Sigmoid colon (tissue), 7 donors: ENCODE data around the gene THOC1. TPM values are rescaled to one million over a fixed set of nuclear protein-coding genes. Genes with fewer than 3 reads are reported as not detected.

Experiments
- DNase-seq: peaks from one replicate; pipeline ENCODE4 v3.0.0-alpha.2; 2019
- H3K27ac ChIP-seq, 4 donors: fragments of 200-600 bp; sonication (generic); one replicate each; pipeline ENCODE4 v1.5.1; 2016 to 2019; ENCODE audit warnings: mild to moderate bottlenecking in 1 of 4
- H3K27me3 ChIP-seq, 3 donors: fragments of 200-600 bp; sonication (generic); one replicate each; pipeline ENCODE4 v1.5.1; 2019; ENCODE audit warnings: mild to moderate bottlenecking in 1 of 3
- H3K36me3 ChIP-seq, 4 donors: fragments of 200-600 bp; sonication (generic); one replicate each; pipeline ENCODE4 v1.5.1; 2016 to 2019
- H3K4me1 ChIP-seq, 4 donors: fragments of 200-600 bp; sonication (generic); one replicate each; pipeline ENCODE4 v1.5.1; 2017 to 2019
- H3K4me3 ChIP-seq, 4 donors: fragments of 200-600 bp; sonication (generic); one replicate each; pipeline ENCODE4 v1.5.1; 2017 to 2019; ENCODE audit warnings: mild to moderate bottlenecking in 2 of 4, moderate library complexity in 1 of 4
- H3K9me3 ChIP-seq, 4 donors: fragments of 200-600 bp in 3 of 4; sonication (generic) in 3 of 4; one replicate each; pipeline versions ENCODE4 v1.5.1 to v1.6.1; 2013 to 2019
- CTCF ChIP-seq, 4 experiments: fragments of 450-650 bp in 3 of 4; fragments of 200-600 bp in 1 of 4; IDR thresholded peaks; one replicate each; pipeline ENCODE4 v1.5.1; 2016 to 2019; ENCODE audit warnings: antibody characterized with exemption in 4 of 4, mild to moderate bottlenecking in 3 of 4, moderate library complexity in 2 of 4
- EP300 ChIP-seq, 4 donors: sonication (generic); formaldehyde crosslinking; IDR thresholded peaks; one replicate each; pipeline ENCODE4 v1.6.1; 2017; ENCODE audit warnings: antibody characterized with exemption in 4 of 4
- POLR2A ChIP-seq, 2 donors: fragments of 450-650 bp; IDR thresholded peaks; one replicate each; pipeline ENCODE4 v1.6.1; 2016; ENCODE audit warnings: antibody characterized with exemption in 2 of 2, mild to moderate bottlenecking in 2 of 2, moderate library complexity in 2 of 2
- POLR2AphosphoS5 ChIP-seq, 4 donors: sonication (generic); formaldehyde crosslinking; IDR thresholded peaks; one replicate each; pipeline ENCODE4 v1.6.1; 2017; ENCODE audit warnings: antibody characterized with exemption in 4 of 4
- WGBS, 2 donors: extraction: QIAGEN DNeasy Blood & Tissue Kit; methylation state at CpG; one replicate each; pipeline ENCODE4 v1.1.7; 2013; 5-methylcytosine and 5-hydroxymethylcytosine counted together
- intact Hi-C: fragments of 100-400 bp; cut with DNase I; formaldehyde crosslinking; loops from one replicate; pipeline ENCODE4 v1.15.1; 2023
- polyA plus RNA-seq, 3 donors: library from polyadenylated mRNA; stranded (reverse); fragments of 200-250 nt; gene quantifications; one replicate each; pipeline ENCODE4 v1.2.3, GENCODE V29; 2013
- total RNA-seq, 4 donors: library from RNA; depleted of rRNA; stranded (reverse); fragments of >200 nt; gene quantifications; one replicate each; pipeline ENCODE4 v1.1.0, GENCODE V29; 2016
- donor health status: healthy with polysubstance abuse.
- donor health status: Bipolar disorder and iron deficiency.
- donor health status: healthy.

THOC1 gene
- total and polyA plus RNA-seq, 7 donors, result 7.2 to 71.2 (median 40.8) TPM

- no peak overlapping the region for H3K27ac ChIP-seq
- DNase-seq, result no peak
- no peaks in the 10 kb centered on the region for H3K9me3 ChIP-seq
- peaks cover 7 to 38% (median 13%) of the 10 kb centered on the region in 4 donors for H3K36me3 ChIP-seq
- intact Hi-C loops, result no loop called here
- WGBS, 2 donors, result 91 to 95% methylated on average over 4 of the region's 4 CpGs
- no peak overlapping the region for H3K4me3 ChIP-seq
- no peaks in the 10 kb centered on the region for H3K4me1 ChIP-seq
- no peaks in the 10 kb centered on the region for H3K27me3 ChIP-seq
- TF ChIP-seq POLR2AphosphoS5 (IDR thresholded peaks at IDR 0.05) (no peak), CTCF (IDR thresholded peaks at IDR 0.05) (no peak), EP300 (IDR thresholded peaks at IDR 0.05) (no peak), POLR2A (IDR thresholded peaks at IDR 0.05) (no peak)
These were observed 39.9 kb downstream of the THOC1 start for GRCh38 chr18:227902-228301.

- Histone ChIP-seq H3K9me3 (no peaks in the 10 kb centered on the region), H3K27me3 (no peaks in the 10 kb centered on the region), H3K4me1 (no peaks in the 10 kb centered on the region), H3K4me3 (no peak overlapping the region), H3K36me3 (peaks cover 7 to 44% (median 13%) of the 10 kb centered on the region in 4 donors), H3K27ac (no peak overlapping the region)
- WGBS, 2 donors, result 90 to 94% methylated on average over 6 of the region's 6 CpGs
- TF ChIP-seq POLR2A (IDR thresholded peaks at IDR 0.05) (no peak), CTCF (IDR thresholded peaks at IDR 0.05) (no peak), EP300 (IDR thresholded peaks at IDR 0.05) (no peak), POLR2AphosphoS5 (IDR thresholded peaks at IDR 0.05) (no peak)
- intact Hi-C loops, result no loop called here
- no peak for DNase-seq
These were observed 40.5 kb downstream of the THOC1 start for GRCh38 chr18:227374-227773.

GRCh38 chr18:225745-226144 lies 42.1 kb downstream of the THOC1 start:
- Histone ChIP-seq H3K4me1 (no peaks in the 10 kb centered on the region), H3K4me3 (no peak overlapping the region), H3K9me3 (no peaks in the 10 kb centered on the region), H3K27me3 (no peaks in the 10 kb centered on the region), H3K36me3 (peaks cover 7 to 52% (median 13%) of the 10 kb centered on the region in 4 donors), H3K27ac (no peak overlapping the region)
- TF ChIP-seq CTCF (IDR thresholded peaks at IDR 0.05) (no peak), POLR2A (IDR thresholded peaks at IDR 0.05) (no peak), EP300 (IDR thresholded peaks at IDR 0.05) (no peak), POLR2AphosphoS5 (IDR thresholded peaks at IDR 0.05) (no peak)
- WGBS, 2 donors, result 90 to 96% methylated on average over 4 of the region's 4 CpGs
- DNase-seq, result no peak
- intact Hi-C loops, result no loop called here

GRCh38 chr18:220708-221107 lies 47.1 kb downstream of the THOC1 start:
- H3K4me1 ChIP-seq, result no peaks in the 10 kb centered on the region
- H3K27me3 ChIP-seq, result no peaks in the 10 kb centered on the region
- no peaks in the 10 kb centered on the region for H3K9me3 ChIP-seq
- H3K27ac ChIP-seq, result no peak overlapping the region
- no peak for DNase-seq
- intact Hi-C loops, result no loop called here
- no peak overlapping the region for H3K4me3 ChIP-seq
- TF ChIP-seq CTCF (IDR thresholded peaks at IDR 0.05) (no peak), EP300 (IDR thresholded peaks at IDR 0.05) (no peak), POLR2AphosphoS5 (IDR thresholded peaks at IDR 0.05) (no peak), POLR2A (IDR thresholded peaks at IDR 0.05) (no peak)
- peaks cover 13 to 79% (median 30%) of the 10 kb centered on the region in 4 donors for H3K36me3 ChIP-seq
